Measurements from ENCODE around the gene CPED1.

- TF ChIP-seq CTCF (conservative IDR thresholded peaks at IDR 0.05; ENCODE audit: low read length) (no peak), EZH2phosphoT487 (IDR thresholded peaks at IDR 0.05; ENCODE audit: borderline replicate concordance, low read depth, low read length) (no peak)
Observed at GRCh38 chr7:121276313-121276712, 287.8 kb downstream of the CPED1 start.

Measured in OCI-LY7 (cell line).